Hepatocyte (in vitro differentiated cells): ENCODE measurements around the gene ERCC6L2. TPM values are rescaled to one million over a fixed set of nuclear protein-coding genes. Genes with fewer than 3 reads are reported as not detected.

Source experiments
- DNase-seq: peaks from one replicate; pipeline ENCODE4 v3.0.0-alpha.2; 2016; ENCODE audit warnings: low spot score
- H2AFZ ChIP-seq: fragments of 200-600 bp; sonication (generic); 2 replicates; pipeline ENCODE4 v1.6.0; 2016; ENCODE audit warnings: antibody characterized with exemption, mild to moderate bottlenecking
- H3K27ac ChIP-seq: fragments of 200-600 bp; sonication (generic); 2 replicates; pipeline ENCODE4 v1.5.1; 2016; ENCODE audit warnings: mild to moderate bottlenecking
- H3K27me3 ChIP-seq: fragments of 200-600 bp; sonication (generic); 2 replicates; pipeline ENCODE4 v1.6.1; 2016
- H3K36me3 ChIP-seq: fragments of 200-600 bp; sonication (generic); replicated peaks from 2 replicates; pipeline ENCODE4 v1.5.1; 2016; ENCODE audit warnings: low read depth; ENCODE audit not compliant: insufficient read depth
- H3K4me1 ChIP-seq: fragments of 200-600 bp; sonication (generic); 2 replicates; pipeline ENCODE4 v1.5.1; 2016; ENCODE audit warnings: mild to moderate bottlenecking, moderate library complexity; ENCODE audit not compliant: insufficient read depth
- H3K4me2 ChIP-seq: fragments of 200-600 bp; sonication (generic); 2 replicates; pipeline ENCODE4 v1.6.0; 2016
- H3K4me3 ChIP-seq: fragments of 200-600 bp; sonication (generic); 2 replicates; pipeline ENCODE4 v1.5.1; 2016; ENCODE audit warnings: mild to moderate bottlenecking
- H3K79me2 ChIP-seq: fragments of 200-600 bp; sonication (generic); 2 replicates; pipeline ENCODE4 v1.6.0; 2017; ENCODE audit warnings: mild to moderate bottlenecking
- H3K9me2 ChIP-seq: fragments of 200-600 bp; sonication (generic); replicated peaks from 2 replicates; pipeline ENCODE4 v1.6.0; 2017; ENCODE audit warnings: mild to moderate bottlenecking; ENCODE audit not compliant: insufficient read depth
- H3K9me3 ChIP-seq: fragments of 200-600 bp; sonication (generic); 2 replicates; pipeline ENCODE4 v1.5.1; 2016; ENCODE audit warnings: low read depth, mild to moderate bottlenecking
- H4K20me1 ChIP-seq: fragments of 200-600 bp; sonication (generic); 2 replicates; pipeline ENCODE4 v1.6.0; 2016; ENCODE audit warnings: mild to moderate bottlenecking; ENCODE audit not compliant: insufficient read depth, poor library complexity, severe bottlenecking
- CTCF ChIP-seq: fragments of 200-600 bp; sonication (generic); IDR thresholded peaks from 2 replicates; pipeline ENCODE4 v1.5.1; 2016; ENCODE audit warnings: antibody characterized with exemption, mild to moderate bottlenecking; ENCODE audit not compliant: poor library complexity
- EZH2 ChIP-seq: fragments of 200-600 bp; sonication (generic); IDR thresholded peaks from 2 replicates; pipeline ENCODE4 v1.6.1; 2016; ENCODE audit warnings: antibody characterized with exemption, mild to moderate bottlenecking, borderline replicate concordance
- EZH2phosphoT487 ChIP-seq: fragments of 200-600 bp; sonication (generic); IDR thresholded peaks from one replicate; pipeline ENCODE4 v1.6.1; 2018; ENCODE audit warnings: antibody characterized with exemption, mild to moderate bottlenecking, low read depth, moderate library complexity; ENCODE audit not compliant: unreplicated experiment, severe bottlenecking
- WGBS: methylation state at CpG from one replicate; pipeline ENCODE4 v1.1.6; 2016; ENCODE audit warnings: low lambda C conversion rate; ENCODE audit errors: missing lambda C conversion rate; 5-methylcytosine and 5-hydroxymethylcytosine counted together
- polyA plus RNA-seq: library from polyadenylated mRNA; unstranded; fragments of >200 nt; fragmentation: Nextera tagmentation; extraction: Ambion mirVana; gene quantifications from 2 replicates; pipeline ENCODE4 v1.2.1, GENCODE V29; 2016
- total RNA-seq: library from RNA; depleted of rRNA; stranded (reverse); fragments of >200 nt; gene quantifications from 2 replicates; pipeline ENCODE4 v1.2.3, GENCODE V29; 2014

ERCC6L2 gene
- total and polyA plus RNA-seq, 2 experiments from 2014 or later, result 17.6 to 55.7 TPM

GRCh38 chr9:95954940-95955339 lies 79.4 kb downstream of the ERCC6L2 start:
- H3K4me2 ChIP-seq, result no peak overlapping the region
- H3K79me2 ChIP-seq, result no peaks in the 10 kb centered on the region
- no peak for DNase-seq
- WGBS, result 93% methylated on average over 2 of the region's 2 CpGs
- H3K9me3 ChIP-seq, result no peaks in the 10 kb centered on the region
- no peak overlapping the region for H3K27ac ChIP-seq
- H4K20me1 ChIP-seq, result no peaks in the 10 kb centered on the region
- H2AFZ ChIP-seq, result no peak overlapping the region
- TF ChIP-seq EZH2 (no peak), EZH2phosphoT487 (no peak), CTCF (no peak)
- H3K9me2 ChIP-seq, result no peaks in the 10 kb centered on the region
- no peak overlapping the region for H3K4me3 ChIP-seq
- H3K36me3 ChIP-seq, result no peaks in the 10 kb centered on the region
- no peaks in the 10 kb centered on the region for H3K4me1 ChIP-seq
- H3K27me3 ChIP-seq, result no peaks in the 10 kb centered on the region

GRCh38 chr9:95962936-95963335 lies 87.4 kb downstream of the ERCC6L2 start:
- H3K27me3 ChIP-seq, result no peaks in the 10 kb centered on the region
- TF ChIP-seq EZH2phosphoT487 (no peak), CTCF (no peak)
- peaks cover 6% of the 10 kb centered on the region for H3K4me1 ChIP-seq
- no peak for DNase-seq
- peak overlapping the region; percentile 25 for H3K27ac ChIP-seq
- no peaks in the 10 kb centered on the region for H3K79me2 ChIP-seq
- no peak overlapping the region for H3K4me3 ChIP-seq
- WGBS, result 55% methylated on average over 2 of the region's 2 CpGs
- no peaks in the 10 kb centered on the region for H3K9me2 ChIP-seq
- no peaks in the 10 kb centered on the region for H3K9me3 ChIP-seq
- no peak overlapping the region for H2AFZ ChIP-seq
- no peaks in the 10 kb centered on the region for H3K36me3 ChIP-seq
- H3K4me2 ChIP-seq, result no peak overlapping the region
- no peaks in the 10 kb centered on the region for H4K20me1 ChIP-seq

GRCh38 chr9:95963659-95964058 lies 88.2 kb downstream of the ERCC6L2 start:
- WGBS, result 100% methylated on average over 3 of the region's 3 CpGs
- Histone ChIP-seq H2AFZ (no peak overlapping the region), H3K79me2 (no peaks in the 10 kb centered on the region), H3K4me1 (peaks cover 6% of the 10 kb centered on the region), H3K36me3 (no peaks in the 10 kb centered on the region), H3K9me3 (no peaks in the 10 kb centered on the region), H3K9me2 (no peaks in the 10 kb centered on the region), H4K20me1 (no peaks in the 10 kb centered on the region), H3K27ac (peak overlapping the region; percentile 25), H3K27me3 (no peaks in the 10 kb centered on the region), H3K4me3 (no peak overlapping the region), H3K4me2 (no peak overlapping the region)
- TF ChIP-seq EZH2phosphoT487 (no peak), CTCF (no peak), EZH2 (no peak)
- no peak for DNase-seq

- H4K20me1 ChIP-seq, result no peaks in the 10 kb centered on the region
- H2AFZ ChIP-seq, result no peak overlapping the region
- 74% methylated on average over 2 of the region's 2 CpGs for WGBS
- no peaks in the 10 kb centered on the region for H3K36me3 ChIP-seq
- H3K4me3 ChIP-seq, result no peak overlapping the region
- no peak overlapping the region for H3K4me2 ChIP-seq
- no peak for TF ChIP-seq EZH2phosphoT487
- no peak for TF ChIP-seq CTCF
- no peak for TF ChIP-seq EZH2
- DNase-seq, result no peak
- no peak overlapping the region for H3K27ac ChIP-seq
- H3K79me2 ChIP-seq, result no peaks in the 10 kb centered on the region
- H3K4me1 ChIP-seq, result peaks cover 6% of the 10 kb centered on the region
- no peaks in the 10 kb centered on the region for H3K9me3 ChIP-seq
- H3K9me2 ChIP-seq, result no peaks in the 10 kb centered on the region
- H3K27me3 ChIP-seq, result no peaks in the 10 kb centered on the region
These were observed 90.8 kb downstream of the ERCC6L2 start for GRCh38 chr9:95966306-95966705.
